Fibroblast of upper back skin (primary cell): ENCODE data around the gene TTLL12.
A peak's percentile ranks its signal among the peaks of the same experiment; 100 is the strongest.

ENCODE experiments used
- DNase-seq: peaks from one replicate; pipeline ENCODE4 v3.0.0-alpha.2; 2013

TTLL12 gene

GRCh38 chr22:43186272-43187170 lies at the start of gene TTLL12:
Gene TTLL12 (minus strand): TSS chr22:43187134. CDS start chr22:43187069, 65 bp downstream.
- DNase-seq = peak; percentile 48

- no peak for DNase-seq
Measured at GRCh38 chr22:43235445-43236409, 48.8 kb upstream of the TTLL12 start.

- DNase-seq = no peak
Measured at GRCh38 chr22:43234264-43234988, 47.5 kb upstream of the TTLL12 start.

DNA sequence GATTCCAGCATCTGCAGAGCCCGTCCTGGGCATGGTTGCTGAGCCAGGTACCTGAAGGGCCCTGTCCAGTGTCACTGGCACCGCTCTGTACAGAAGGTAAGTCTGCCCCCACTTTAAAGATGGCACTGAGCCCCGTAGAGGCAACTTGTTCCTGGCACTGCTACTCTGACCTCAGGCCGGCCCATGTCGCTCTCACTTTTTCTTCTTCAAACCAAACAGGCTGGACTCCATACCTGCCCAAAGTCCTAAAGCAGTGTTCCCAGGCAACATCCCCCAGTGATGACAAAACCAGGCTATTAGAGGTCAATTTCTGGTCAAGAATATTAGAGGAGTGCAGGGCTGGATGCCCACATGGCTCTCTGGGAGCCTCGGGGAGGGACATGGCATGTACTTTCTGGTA lies 46.6 kb upstream of the TTLL12 start:
- DNase-seq = no peak

DNA sequence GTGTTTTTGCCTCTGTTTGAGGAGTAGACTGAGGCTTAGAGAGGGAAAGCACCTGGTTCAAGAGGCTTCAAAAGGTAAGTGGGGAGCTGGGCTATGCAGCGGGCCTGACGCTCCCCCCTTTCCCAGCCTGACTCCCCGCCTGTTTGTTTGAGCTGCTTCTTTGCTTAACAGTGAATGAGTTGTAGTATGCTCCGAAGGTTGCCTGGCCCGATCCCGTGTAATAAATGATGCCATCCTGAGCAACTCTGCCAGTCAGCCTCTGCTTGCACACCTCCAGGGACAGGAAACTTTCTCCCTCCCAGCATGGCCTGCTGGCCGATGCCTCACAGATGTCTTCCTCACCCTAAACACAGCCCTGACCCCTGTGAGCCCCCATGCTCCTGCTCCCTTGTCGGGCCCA lies 45.5 kb upstream of the TTLL12 start:
- no peak for DNase-seq

DNA sequence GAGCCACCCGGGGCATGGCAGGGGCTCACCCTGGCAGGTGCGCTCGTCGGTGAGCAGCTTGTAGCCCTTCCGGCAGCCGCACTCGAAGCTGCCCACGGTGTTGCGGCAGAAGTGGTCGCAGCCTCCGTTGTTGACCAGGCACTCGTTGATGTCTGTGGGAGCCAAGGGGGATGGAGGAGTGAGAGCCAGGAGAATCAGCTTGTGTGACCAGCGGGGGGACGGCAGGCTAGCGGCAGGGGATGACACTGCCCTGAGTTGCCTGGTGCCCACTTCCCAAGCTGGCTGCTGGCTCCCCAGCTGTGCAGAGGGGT lies 44.7 kb upstream of the TTLL12 start:
- DNase-seq = no peak

DNA sequence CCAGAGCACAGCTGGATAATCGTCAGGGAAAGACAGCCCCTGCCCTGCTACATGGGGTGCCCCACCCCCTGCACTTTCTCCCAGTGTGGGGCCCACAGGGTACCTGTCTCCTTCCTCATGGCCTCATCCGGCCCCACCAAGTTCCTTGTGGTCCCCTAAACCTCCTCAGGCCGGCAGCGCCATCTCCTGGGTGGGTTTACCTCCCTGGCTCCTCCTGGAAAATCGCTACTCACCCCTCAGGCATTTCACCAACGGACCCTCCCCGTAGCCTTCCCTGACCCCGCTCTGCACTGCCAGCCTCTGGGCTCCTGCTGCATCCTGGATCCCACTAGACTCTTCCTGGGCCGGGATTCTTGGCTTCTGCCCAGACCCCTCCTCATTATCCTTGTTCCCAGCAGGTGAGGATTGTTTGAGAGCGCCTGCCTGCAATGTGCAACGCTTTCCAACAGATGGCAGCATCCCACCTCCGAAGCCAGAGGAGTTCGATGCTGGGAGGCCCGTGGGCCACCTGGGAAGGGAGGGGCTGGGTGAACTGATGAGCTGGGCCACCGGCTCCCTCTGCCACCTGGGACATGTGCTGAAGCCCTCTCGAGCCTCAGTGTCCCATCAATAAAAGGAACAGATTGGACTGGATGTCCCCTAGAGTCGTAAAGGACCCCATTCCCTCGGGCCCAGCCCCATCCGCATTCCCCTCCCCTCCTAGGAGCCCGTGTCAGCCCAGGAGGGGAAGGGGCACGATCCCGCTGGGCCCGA lies 44.2 kb upstream of the TTLL12 start:
- peak; percentile 33 for DNase-seq

DNA sequence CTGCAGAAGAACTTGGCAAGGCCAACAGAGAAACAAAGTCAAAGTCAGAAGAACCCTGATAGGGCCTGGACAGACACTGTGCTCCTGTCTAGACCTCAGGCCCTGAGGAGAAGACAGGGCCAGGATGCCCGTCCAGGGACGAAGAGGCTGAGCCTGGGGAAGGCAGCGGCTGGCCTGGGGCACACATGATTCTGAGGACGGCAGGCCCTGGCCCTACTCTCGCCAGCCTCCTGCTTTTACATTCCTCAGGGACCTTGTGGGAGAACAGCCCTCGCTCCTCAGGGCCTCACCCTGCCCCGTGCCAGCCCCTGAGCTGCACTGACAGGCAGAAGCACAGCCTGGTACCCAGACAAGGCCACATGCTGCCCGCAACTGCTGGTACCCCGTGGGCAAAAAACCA lies 43.6 kb upstream of the TTLL12 start:
- no peak for DNase-seq

GRCh38 chr22:43228863-43229262 lies 41.9 kb upstream of the TTLL12 start:
- no peak for DNase-seq

DNA sequence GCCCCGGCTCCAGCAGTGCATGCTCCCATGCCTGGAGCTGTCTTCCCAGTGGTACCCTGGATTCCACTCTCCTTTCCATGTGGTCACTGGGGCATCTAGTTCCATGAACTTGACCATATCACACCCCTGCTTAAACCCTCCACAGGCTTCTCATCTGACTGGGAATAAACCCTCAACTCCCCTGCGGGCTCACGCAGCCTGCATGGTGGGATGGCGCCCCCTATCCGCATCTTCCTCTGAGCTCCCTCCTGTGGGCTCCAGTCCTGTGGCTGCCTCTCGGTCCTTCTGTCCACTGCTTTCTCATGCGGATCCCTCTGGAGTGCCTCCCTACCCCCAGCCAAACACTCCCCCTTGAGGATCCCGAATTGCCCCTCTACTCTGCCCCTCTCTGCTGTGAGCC lies 41.4 kb upstream of the TTLL12 start:
- DNase-seq = peak; percentile 14

DNA sequence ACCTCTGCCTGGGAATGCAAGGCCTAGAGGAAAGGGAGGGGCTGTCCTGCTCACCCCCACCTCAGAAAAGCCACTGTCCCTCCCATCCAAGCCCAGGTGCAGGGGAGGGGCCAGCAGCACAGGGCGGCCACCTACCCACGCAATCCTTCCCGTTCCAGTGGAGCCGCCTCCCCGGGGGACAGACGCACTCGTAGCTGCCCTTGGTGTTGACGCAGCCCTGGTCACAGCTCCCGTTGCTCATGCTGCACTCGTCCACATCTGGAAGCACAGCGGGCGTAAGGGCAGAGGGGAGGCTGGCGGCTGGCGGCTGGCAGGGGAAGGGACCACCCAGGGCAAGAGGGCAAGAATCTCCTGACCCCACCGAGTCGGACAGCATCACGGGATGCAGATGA lies 40.3 kb upstream of the TTLL12 start:
- DNase-seq = no peak

- peak; percentile 50 for DNase-seq
Measured at GRCh38 chr22:43226377-43227238, 39.7 kb upstream of the TTLL12 start.

DNA sequence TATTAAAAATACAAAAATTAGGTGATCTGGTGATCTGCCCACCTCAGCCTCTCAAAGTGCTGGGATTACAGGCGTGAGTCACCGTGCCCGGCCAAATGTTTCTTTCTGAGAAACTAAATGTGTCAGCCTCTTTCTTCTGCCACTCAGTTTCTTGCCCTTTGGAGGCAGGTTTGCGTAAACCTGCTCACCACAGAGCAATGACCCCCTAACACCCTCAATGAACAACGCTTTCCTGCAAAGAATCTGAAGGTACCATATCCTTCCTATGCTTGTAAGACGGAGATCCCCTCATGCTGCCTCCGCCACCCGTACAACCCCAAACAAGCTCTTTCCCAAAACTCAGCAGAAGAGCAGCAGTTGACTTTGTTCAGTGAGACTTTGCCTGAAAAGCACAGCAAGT lies 38.7 kb upstream of the TTLL12 start:
- no peak for DNase-seq

DNA sequence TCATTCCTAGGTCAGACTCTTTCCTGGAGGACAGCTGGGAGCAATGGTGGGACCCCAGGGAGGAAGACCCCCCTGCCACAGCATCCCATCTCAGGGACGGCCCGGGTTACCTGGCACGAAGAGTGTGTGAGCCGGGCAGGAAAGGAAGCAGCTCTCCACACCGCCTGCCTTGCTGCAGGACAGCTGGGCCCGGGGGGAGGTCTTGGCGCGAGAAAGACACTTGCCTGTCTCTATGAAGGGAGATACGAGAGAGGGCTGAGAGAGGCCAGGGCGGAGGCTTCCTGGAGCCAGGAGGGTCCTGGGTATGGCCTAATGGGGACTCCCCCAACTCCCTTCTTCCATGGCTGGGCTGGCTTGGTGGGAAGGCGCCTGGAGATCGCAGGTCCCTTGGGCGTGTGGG lies 36.1 kb upstream of the TTLL12 start:
- no peak for DNase-seq

GRCh38 chr22:43222262-43222661 lies 35.3 kb upstream of the TTLL12 start:
- DNase-seq = no peak

DNA sequence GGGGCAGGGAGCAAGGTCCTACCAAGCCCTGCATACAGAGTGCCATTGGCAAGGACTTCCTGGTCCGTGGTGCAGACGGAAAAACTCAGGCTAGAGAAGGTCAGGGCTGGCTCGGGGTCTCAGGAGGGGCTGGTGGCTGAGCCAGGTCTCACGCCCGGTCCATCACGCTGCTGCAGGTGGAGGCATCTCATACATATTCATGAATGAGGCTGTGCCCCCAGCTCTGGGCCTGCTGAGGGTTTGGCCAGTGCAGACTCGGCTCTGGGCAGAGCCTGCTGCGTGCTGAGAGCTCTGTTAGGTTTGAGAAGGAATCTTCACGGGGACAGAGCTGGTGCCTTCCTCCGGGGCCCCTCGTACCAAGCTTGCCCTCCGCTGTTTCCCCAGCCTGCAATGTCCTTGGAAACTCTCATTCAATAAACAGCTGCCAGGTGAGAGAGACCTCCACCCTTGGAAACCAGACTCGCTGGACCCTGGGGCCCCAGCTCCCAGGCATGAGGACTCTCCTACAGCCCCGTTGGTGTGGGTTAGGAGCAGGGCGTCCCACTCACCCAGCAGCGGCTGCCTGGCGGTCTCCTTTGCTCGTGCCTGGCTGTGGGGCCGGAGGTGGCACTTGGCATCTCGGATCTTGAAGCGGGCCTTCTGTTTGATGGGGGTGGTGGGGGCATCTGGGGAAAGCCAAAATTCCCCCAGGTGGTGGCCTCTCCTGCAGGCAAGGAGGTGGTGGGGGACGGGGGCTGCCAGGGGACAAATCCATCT lies 33.9 kb upstream of the TTLL12 start:
- no peak for DNase-seq

- no peak for DNase-seq
Measured at GRCh38 chr22:43218786-43219185, 31.9 kb upstream of the TTLL12 start.

- no peak for DNase-seq
Measured at GRCh38 chr22:43217285-43218030, 30.5 kb upstream of the TTLL12 start.

DNA sequence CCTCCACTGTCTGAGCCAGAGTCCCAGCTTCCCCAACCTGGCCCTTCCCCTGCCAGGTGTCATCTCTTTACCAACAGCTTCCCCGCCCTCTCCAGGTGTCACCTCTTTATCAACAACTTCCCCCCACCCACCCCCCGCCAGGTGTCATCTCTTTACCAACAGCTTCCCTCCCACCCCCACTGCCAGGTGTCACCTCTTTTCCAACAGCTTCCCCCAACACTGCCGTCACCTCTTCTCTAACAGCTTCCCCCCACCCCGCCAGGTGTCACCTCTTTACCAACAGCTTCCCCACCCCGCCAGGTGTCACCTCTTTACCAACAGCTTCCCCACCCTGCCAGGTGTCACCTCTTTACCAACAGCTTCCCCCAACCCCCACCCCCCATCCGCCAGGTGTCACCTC lies 29.8 kb upstream of the TTLL12 start:
- no peak for DNase-seq

GRCh38 chr22:43213962-43214361 lies 27.0 kb upstream of the TTLL12 start:
- DNase-seq = no peak
